Prostate gland (tissue), 2 donors: ENCODE measurements around the gene IL33.

Source experiments
- POLR2A ChIP-seq: fragments of 450-650 bp; IDR thresholded peaks from one replicate; pipeline ENCODE4 v1.6.1; 2016; ENCODE audit warnings: antibody characterized with exemption, mild to moderate bottlenecking
- TF ChIP-seq, protein P1 (sequence below), 4 experiments: fragments of 200-600 bp in 2 of 4; fragments of 450-650 bp in 2 of 4; sonication (generic) in 2 of 4; IDR thresholded peaks; 1 replicate in 3 of 4; 2 replicates in 1 of 4; pipeline ENCODE4 v1.5.1; 2016 to 2019; ENCODE audit warnings: antibody characterized with exemption in 4 of 4, mild to moderate bottlenecking in 2 of 4, moderate library complexity in 2 of 4

DNA sequence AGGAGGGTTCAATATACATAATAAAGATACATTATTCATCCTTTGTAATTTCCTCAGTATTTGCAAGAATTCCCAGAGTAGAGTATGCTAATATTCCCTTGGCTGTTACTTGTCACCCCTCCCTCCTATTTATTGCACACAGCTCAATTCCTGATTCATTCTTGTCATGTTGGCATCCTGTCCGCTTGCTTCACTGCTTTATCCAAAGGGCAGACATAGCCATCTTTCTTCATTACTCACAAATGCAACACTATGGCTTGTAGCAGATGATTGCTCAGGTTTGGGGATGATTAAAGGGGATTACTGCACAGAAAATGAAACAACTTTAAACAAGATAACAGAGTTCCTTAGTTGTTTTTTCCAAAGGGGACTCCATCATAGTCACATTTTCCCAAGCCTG, 1.2 kb upstream of the IL33 start:
- TF ChIP-seq, protein P1, sequence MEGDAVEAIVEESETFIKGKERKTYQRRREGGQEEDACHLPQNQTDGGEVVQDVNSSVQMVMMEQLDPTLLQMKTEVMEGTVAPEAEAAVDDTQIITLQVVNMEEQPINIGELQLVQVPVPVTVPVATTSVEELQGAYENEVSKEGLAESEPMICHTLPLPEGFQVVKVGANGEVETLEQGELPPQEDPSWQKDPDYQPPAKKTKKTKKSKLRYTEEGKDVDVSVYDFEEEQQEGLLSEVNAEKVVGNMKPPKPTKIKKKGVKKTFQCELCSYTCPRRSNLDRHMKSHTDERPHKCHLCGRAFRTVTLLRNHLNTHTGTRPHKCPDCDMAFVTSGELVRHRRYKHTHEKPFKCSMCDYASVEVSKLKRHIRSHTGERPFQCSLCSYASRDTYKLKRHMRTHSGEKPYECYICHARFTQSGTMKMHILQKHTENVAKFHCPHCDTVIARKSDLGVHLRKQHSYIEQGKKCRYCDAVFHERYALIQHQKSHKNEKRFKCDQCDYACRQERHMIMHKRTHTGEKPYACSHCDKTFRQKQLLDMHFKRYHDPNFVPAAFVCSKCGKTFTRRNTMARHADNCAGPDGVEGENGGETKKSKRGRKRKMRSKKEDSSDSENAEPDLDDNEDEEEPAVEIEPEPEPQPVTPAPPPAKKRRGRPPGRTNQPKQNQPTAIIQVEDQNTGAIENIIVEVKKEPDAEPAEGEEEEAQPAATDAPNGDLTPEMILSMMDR (IDR thresholded peaks at IDR 0.05): no peak
- TF ChIP-seq POLR2A: no peak
